Activated T-cell treated with anti-CD3 and anti-CD28 coated beads for 4 hours (primary cell): ENCODE results near the gene ID2.

Source experiments
- DNase-seq: peaks from one replicate; pipeline ENCODE4 v3.0.0-alpha.2; 2020

The ID2 gene

GRCh38 chr2:8648441-8649213, 33.2 kb upstream of the ID2 start:
- no peak for DNase-seq

DNA sequence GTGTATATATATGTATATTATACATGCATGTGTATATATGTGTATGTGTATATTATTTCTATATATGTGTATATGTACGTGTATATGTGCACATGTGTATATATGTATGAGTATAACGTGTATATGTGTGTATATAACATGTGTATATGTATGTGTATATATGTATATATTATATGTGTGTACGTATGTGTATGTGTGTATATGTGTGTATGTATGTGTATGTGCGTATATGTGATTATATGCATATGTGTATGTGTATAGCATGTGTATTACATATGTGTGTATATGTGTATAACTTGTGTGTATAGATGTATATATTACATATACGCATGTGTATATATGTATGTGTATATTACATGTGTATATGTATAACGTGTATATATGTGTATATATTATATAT, 32.1 kb upstream of the ID2 start:
- DNase-seq: no peak

- DNase-seq: no peak
These were observed 31.6 kb upstream of the ID2 start for GRCh38 chr2:8650256-8650655.

DNA sequence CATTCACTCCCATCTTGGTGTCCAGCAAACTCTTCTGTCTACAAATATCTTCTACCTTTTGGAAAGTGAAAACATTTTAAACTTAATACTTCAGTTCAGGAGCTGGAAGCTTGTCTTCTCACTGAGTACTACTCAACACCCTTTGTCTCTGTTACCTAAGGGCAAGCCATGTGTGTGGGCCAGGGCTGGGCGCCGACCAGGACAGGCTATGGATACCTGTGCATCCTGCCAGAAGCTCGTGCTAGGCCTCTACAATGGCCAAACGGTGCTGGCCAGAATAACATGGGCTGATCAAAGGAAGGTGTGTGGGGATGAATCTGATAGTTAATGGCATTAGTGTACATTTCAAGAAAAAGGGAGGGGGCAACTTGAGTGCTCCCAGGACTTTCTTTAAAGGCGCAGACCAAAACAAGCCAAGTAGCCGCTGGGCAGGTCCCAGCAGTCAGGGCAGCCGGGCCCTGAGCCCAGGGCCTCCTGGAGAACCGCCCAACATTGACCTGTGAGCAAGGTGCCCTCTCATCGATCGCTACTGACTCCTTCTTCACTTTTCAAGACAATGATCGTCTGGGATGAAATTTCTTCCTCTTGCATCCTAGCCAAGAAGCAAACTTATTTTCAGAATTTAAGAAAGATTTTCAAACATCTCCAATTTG, 29.0 kb upstream of the ID2 start:
- no peak for DNase-seq

DNA sequence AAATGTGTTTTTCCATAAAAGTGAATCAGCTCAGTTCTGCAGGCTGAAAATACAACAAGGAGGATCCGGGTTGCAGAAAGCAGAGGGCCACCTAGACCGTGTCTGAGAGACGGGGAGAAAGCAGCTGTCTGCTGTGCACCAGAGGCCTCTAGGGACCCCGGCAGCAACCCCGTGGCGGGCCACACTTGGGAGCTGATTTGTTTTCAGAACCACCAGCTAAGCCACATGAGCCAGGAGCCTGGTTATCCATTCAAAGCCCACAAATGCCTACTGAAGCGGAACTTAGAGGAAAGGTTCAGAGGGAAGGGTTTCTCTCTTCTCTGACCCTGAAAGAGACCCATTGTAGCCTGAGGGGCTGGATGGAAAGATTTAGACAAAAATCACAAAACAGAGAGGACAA, 28.4 kb upstream of the ID2 start:
- no peak for DNase-seq

- no peak for DNase-seq
These were observed 27.8 kb upstream of the ID2 start for GRCh38 chr2:8654041-8654440.

DNA sequence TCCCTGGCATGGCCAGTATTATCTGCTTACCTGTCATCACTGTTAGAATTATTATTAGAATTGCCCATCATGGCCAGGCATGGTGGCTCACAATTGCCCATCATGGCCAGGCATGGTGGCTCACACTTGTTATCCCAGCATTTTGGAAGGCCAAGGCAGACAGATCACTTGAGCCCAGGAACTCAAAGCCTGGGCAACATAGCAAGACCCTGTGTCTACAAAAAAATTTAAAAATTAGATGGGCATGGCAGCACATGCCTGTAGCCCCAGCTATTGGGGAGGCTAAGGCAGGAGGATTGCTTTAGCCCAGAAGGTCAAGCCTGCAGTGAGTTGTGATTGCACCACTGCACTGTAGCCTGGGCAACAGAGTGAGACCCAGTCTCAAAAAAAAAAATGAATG, 27.4 kb upstream of the ID2 start:
- no peak for DNase-seq

- no peak for DNase-seq
These were observed 25.7 kb upstream of the ID2 start for GRCh38 chr2:8656160-8656641.

GRCh38 chr2:8656811-8657210, 25.0 kb upstream of the ID2 start:
- no peak for DNase-seq

- no peak for DNase-seq
These were observed 24.3 kb upstream of the ID2 start for GRCh38 chr2:8657423-8658062.

GRCh38 chr2:8658064-8658862, 23.6 kb upstream of the ID2 start:
- DNase-seq: no peak

- no peak for DNase-seq
These were observed 22.6 kb upstream of the ID2 start for GRCh38 chr2:8659092-8659734.

DNA sequence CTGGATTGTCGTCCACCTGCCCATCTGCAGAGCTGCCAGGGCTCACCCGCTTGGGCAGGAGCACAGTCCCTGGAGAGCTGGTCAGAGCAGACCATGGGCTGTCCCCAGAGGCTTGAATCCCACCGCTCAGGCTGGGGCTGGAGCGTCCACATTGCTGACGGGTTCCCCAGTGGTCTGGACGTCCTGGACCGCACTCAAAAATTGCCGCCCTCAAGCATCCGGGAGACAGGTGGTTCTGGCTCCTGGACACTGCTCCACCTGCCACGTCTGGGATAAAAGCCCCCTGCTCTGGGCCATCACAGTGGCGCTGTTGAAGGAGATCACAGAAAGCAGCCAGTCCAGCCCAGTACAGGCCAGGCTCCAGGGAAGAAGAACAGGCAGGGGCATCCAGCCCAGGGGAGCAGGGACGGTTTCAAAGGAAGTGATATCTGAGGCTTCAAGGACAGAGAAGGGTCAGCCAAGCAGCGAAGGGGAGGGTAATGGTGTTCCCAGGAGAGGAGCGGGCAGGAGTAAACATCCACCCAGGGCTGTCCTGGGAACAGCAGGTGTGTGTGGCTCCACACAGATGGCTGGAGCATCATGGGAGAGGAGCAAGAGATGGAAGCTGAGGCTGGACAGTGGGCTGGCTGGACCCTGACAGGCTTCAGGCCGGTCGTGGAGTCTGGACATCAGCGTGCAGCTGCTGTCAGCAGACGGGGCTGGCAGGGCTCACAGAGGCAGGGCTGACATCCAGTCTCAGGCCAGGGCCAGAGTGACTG, 21.9 kb upstream of the ID2 start:
- no peak for DNase-seq

GRCh38 chr2:8661235-8661634, 20.6 kb upstream of the ID2 start:
- no peak for DNase-seq

- no peak for DNase-seq
These were observed 20.1 kb upstream of the ID2 start for GRCh38 chr2:8661736-8662135.

DNA sequence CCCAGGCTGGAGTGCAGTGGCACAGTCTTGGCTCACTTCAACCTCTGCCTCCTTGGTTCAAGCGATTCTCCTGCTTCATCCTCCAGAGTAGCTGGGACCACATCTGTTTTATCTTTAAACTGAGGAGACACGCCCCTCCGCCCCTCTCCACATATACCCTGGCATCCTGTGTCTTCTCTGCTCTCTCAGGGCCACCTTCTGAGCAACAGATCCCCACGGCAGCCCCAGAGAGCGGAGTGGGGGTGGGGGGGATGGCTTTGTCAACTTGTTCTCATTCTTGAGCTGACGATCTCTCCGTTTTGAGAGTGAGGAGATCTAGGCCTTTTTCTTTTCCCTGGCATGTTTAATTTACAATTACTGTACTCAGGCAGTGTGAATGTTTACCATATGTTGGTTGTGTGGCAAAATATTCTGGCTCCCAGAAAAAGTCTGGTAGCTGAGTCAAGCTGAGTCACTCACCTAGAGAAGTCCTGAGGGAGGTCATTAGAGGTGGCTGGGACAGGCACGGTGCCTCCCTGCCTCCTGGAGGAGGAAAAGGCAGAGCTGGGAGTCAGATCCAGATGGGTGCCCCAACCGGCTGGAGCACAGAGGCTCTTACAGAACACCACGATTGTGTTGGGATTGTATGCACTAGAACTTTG, 19.5 kb upstream of the ID2 start:
- no peak for DNase-seq

DNA sequence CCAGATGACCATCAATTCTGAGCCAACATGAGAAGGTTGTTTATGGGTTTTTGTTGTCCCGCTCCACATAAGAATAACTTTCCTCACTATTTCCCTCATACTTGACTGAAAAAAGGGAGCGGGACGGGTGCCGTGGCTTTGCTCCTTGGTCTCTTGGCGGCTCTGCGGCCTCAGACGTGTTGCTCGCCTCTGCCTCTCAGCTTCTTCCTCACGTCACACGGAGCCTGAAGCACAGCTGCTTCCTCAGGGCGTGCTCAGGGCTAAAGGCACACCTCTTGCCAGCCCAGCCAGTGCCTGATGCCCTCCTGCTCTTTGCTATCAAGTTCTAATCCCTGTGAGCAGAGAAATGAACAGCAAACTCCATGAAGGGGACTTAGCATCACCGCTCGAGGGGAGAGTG, 17.9 kb upstream of the ID2 start:
- no peak for DNase-seq

DNA sequence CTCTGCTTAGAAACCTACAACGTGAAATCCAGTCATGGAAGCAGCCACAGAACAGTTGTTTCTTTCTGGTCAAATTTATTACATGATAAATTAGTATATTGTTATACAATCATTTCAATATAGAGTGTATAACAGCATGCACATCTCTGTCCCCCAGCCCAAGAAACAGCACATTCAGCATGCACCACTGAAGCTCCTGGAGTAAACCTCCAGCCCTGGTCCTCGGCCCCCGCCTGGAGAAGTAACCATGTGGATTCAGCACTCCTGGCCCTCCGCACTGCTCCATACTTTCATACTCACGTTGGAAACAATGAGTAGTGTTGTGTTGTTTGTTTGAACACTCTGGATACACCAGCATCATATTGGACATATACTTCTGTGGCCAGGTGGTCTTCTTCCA, 15.3 kb upstream of the ID2 start:
- DNase-seq: no peak

DNA sequence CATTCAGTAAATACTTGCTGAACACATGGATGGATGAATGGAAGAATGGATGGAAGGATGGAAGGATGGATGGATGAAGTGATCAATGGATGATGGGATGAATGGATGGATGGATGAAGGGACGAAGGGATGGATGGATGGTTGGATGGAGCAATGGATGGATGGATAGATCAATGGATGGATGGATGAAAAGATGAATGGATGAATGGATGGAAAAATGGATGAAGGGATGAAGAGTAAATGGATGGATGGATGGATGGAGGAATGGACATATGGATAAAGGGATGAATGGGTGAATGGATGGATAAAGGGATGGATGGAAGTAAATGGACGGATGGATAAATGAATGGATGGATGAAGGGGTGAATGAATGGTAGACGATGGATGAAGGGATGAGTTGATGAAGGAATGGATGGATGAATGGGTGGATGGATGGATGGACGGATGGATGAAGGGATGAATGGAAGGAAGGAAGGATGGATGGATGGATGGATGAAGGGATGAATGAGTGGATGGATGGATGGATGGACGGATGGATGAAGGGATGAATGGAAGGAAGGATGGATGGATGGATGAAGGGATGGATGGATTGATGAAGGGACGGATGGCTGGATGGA, 13.9 kb upstream of the ID2 start:
- DNase-seq: no peak

DNA sequence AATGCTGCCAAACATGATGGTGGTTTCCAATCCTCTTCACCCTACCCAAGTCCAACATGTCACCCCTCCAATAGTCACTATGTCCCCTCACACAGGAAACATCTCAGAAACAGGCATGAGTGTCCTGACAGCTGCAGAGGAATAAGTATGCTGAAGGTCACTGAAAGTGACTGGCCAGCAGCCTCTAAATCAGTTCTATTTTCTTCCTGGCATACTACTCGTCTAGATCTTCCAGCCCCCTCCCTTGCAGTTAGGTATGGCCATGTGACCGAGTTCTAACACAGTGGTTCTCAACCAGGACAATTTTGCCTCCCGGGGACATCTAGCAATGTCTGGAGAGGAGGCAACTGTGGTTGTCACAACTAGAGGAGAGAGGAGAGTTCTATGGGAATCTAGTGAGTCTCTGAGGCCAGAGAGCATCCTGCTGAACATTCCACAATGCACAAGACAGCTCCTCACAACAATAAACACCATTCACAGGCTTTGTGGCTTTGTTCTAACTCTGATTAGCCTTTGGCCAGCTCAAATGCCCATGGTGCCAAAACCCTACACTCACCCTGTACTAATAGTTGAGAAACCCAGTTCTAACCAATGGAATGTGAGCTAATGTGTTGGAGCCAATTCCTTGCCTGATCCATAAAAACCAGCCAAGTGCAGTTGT, 12.6 kb upstream of the ID2 start:
- DNase-seq: no peak
